Panc1 (cell line): Measurements from ENCODE around the gene WDR17. TPM values are rescaled to one million over a fixed set of nuclear protein-coding genes. Genes with fewer than 3 reads are reported as not detected.

ENCODE experiments used
- ATAC-seq: fragments of 200-7000 bp; cut with Tn5 transposase; 2 replicates; pipeline ENCODE4 v1.9.1; 2020; ENCODE audit warnings: mild to moderate bottlenecking, moderate library complexity
- BruUV-seq: library from RNA; stranded (reverse); fragments of 400-500 nt; replicated peaks from 2 replicates; lab custom pipeline; 2021; lab: Mats Ljungman, UMichigan
- CTCF ChIA-PET: fragments of 300-600 bp; sonication (Branson Sonifier 250); formaldehyde crosslinking; loops from one replicate; lab custom pipeline; 2022; ENCODE audit warnings: antibody characterized with exemption; lab: Charles Lee
- POLR2A ChIA-PET: fragments of 300-600 bp; sonication (Branson Sonifier 250); formaldehyde crosslinking; loops from one replicate; lab custom pipeline; 2022; ENCODE audit warnings: antibody characterized with exemption; lab: Charles Lee
- DNase-seq: peaks from one replicate; pipeline ENCODE4 v3.0.0-alpha.2; 2010; ENCODE audit warnings: low read depth, low spot score
- H3K27ac ChIP-seq: 2 replicates; pipeline ENCODE4 v1.5.1; 2011; ENCODE audit warnings: mild to moderate bottlenecking, low read length, inconsistent platforms
- H3K27me3 ChIP-seq: fragments of 200-500 bp; sonication (Bioruptor generic); 2 replicates; pipeline ENCODE4 v1.6.0; 2014; ENCODE audit warnings: low read length, inconsistent platforms; ENCODE audit not compliant: control insufficient read depth, insufficient read depth
- H3K36me3 ChIP-seq: fragments of 200-500 bp; sonication (Bioruptor generic); 2 replicates; pipeline ENCODE4 v1.5.1; 2014; ENCODE audit warnings: inconsistent platforms, mild to moderate bottlenecking, low read length, moderate library complexity; ENCODE audit not compliant: control insufficient read depth, insufficient read depth
- H3K4me1 ChIP-seq: 2 replicates; pipeline ENCODE4 v1.5.1; 2011; ENCODE audit warnings: inconsistent platforms, mild to moderate bottlenecking, low read length, moderate library complexity; ENCODE audit not compliant: control insufficient read depth, insufficient read depth
- H3K4me3 ChIP-seq, 2 experiments: 2 replicates each; pipeline ENCODE4 v1.5.1; 2011 to 2012; ENCODE audit warnings: low read depth in 2 of 2, low read length in 2 of 2, mild to moderate bottlenecking in 2 of 2, inconsistent platforms in 1 of 2, moderate library complexity in 1 of 2
- H3K9me3 ChIP-seq: fragments of 200-500 bp; sonication (Bioruptor generic); 2 replicates; pipeline ENCODE4 v1.5.1; 2014; ENCODE audit warnings: low read depth, mild to moderate bottlenecking, inconsistent platforms, low read length, moderate library complexity; ENCODE audit not compliant: control insufficient read depth, insufficient read depth
- POLR2AphosphoS5 ChIP-seq: IDR thresholded peaks from 2 replicates; pipeline ENCODE4 v1.6.1; 2012; ENCODE audit warnings: mild to moderate bottlenecking, low read depth, low read length, moderate library complexity
- REST ChIP-seq, 2 experiments: IDR thresholded peaks; 2 replicates each; pipeline ENCODE4 v1.6.1; 2011 to 2012; ENCODE audit warnings: low read depth in 2 of 2, control low read depth in 1 of 2, low read length in 1 of 2, mild to moderate bottlenecking in 1 of 2, moderate library complexity in 1 of 2; ENCODE audit not compliant: insufficient read depth in 1 of 2
- SIN3A ChIP-seq: IDR thresholded peaks from 2 replicates; pipeline ENCODE4 v1.6.1; 2012; ENCODE audit warnings: low read depth, mild to moderate bottlenecking, low read length, moderate library complexity, borderline replicate concordance; ENCODE audit not compliant: insufficient read depth
- TCF7L2 ChIP-seq: IDR thresholded peaks from 2 replicates; pipeline ENCODE4 v1.6.1; 2011; ENCODE audit warnings: mild to moderate bottlenecking, low read depth, low read length, inconsistent platforms
- in situ Hi-C: cut with HindIII; loops from 2 replicates; pipeline ENCODE4 v1.10.0; 2016; ENCODE audit warnings: low sequenced_read_pairs, low pct_unique_long_range_greater_than_20kb
- intact Hi-C: fragments of 100-400 bp; cut with micrococcal nuclease; formaldehyde crosslinking; loops from one replicate; pipeline ENCODE4 v1.10.0; 2022; ENCODE audit not compliant: unreplicated experiment
- total RNA-seq: library from RNA; stranded (reverse); gene quantifications from one replicate; pipeline ENCODE4 v1.2.1, GENCODE V29; 2021; ENCODE audit not compliant: unreplicated experiment
- TF ChIP-seq, protein P1 (sequence below): fragments of 450-650 bp; IDR thresholded peaks from 2 replicates; pipeline ENCODE4 v1.5.1; 2017; ENCODE audit warnings: mild to moderate bottlenecking

Gene WDR17
- total RNA-seq, 1 experiment from 2014 or later: 4.2 TPM

DNA sequence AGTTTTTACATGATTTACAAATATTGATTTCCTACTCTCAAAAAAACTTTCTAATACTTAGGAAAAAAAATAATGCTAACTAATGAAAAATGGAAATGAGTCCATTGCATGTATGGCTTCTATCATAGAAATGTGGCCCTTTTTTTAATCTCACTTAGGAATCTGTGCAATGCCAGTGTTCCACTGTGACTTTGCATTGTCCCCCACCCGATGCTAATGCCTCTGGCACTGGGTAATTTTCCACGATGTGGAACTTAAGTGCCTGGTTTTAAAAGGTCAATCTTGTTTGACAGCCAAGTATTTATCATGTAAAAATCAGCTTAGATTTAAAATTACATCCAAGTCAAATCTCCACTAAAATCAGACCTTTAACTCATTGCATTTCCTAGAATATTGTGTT is 76.6 kb downstream of the WDR17 start:
- CTCF ChIA-PET: no interaction called here

GRCh38 chr4:176149680-176150355 is 84.2 kb downstream of the WDR17 start:
- H3K4me1 ChIP-seq: no peaks in the 10 kb centered on the region
- in situ Hi-C loops (no loop called here), intact Hi-C loops (loop anchor here (2.0 kb wide), 1 partner anchor 191 kb away; no protein-coding TSS in a partner anchor)
- no peak for TF ChIP-seq REST (IDR thresholded peaks at IDR 0.05; ENCODE audit: insufficient read depth in 1 of 2, low read depth in 2 of 2, low read length in 1 of 2)
- TF ChIP-seq, protein P1, sequence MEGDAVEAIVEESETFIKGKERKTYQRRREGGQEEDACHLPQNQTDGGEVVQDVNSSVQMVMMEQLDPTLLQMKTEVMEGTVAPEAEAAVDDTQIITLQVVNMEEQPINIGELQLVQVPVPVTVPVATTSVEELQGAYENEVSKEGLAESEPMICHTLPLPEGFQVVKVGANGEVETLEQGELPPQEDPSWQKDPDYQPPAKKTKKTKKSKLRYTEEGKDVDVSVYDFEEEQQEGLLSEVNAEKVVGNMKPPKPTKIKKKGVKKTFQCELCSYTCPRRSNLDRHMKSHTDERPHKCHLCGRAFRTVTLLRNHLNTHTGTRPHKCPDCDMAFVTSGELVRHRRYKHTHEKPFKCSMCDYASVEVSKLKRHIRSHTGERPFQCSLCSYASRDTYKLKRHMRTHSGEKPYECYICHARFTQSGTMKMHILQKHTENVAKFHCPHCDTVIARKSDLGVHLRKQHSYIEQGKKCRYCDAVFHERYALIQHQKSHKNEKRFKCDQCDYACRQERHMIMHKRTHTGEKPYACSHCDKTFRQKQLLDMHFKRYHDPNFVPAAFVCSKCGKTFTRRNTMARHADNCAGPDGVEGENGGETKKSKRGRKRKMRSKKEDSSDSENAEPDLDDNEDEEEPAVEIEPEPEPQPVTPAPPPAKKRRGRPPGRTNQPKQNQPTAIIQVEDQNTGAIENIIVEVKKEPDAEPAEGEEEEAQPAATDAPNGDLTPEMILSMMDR: no peak
- TF ChIP-seq POLR2AphosphoS5: no peak
- no peak for TF ChIP-seq SIN3A
- TF ChIP-seq TCF7L2: no peak
- no peaks in the 10 kb centered on the region for H3K36me3 ChIP-seq
- DNase-seq (no peak), ATAC-seq (no peak)
- no peak overlapping the region for H3K4me3 ChIP-seq
- POLR2A ChIA-PET: no interaction called here
- no TSS peak for BruUV-seq
- H3K27ac ChIP-seq: no peak overlapping the region
- no peaks in the 10 kb centered on the region for H3K27me3 ChIP-seq
- CTCF ChIA-PET: interaction anchor here (1.2 kb wide), 1 partner anchor 128 kb away, joined by 3 read pairs; no protein-coding TSS in a partner anchor
- no peaks in the 10 kb centered on the region for H3K9me3 ChIP-seq

More for the DNA sequence above, 76.6 kb downstream of the WDR17 start:
- H3K4me1 ChIP-seq: no peaks in the 10 kb centered on the region
- no peaks in the 10 kb centered on the region for H3K9me3 ChIP-seq
- POLR2A ChIA-PET: no interaction called here
- TF ChIP-seq, protein P1: no peak
- no peak for TF ChIP-seq POLR2AphosphoS5
- no peak for TF ChIP-seq TCF7L2
- no peak for TF ChIP-seq REST (IDR thresholded peaks at IDR 0.05; ENCODE audit: insufficient read depth in 1 of 2, low read depth in 2 of 2, low read length in 1 of 2)
- TF ChIP-seq SIN3A: no peak
- no peak overlapping the region for H3K27ac ChIP-seq
- DNase-seq (no peak), ATAC-seq (no peak)
- in situ Hi-C loops: no loop called here
- no TSS peak for BruUV-seq
- no peaks in the 10 kb centered on the region for H3K36me3 ChIP-seq
- intact Hi-C loops: no loop called here
- H3K4me3 ChIP-seq: no peak overlapping the region
- no peaks in the 10 kb centered on the region for H3K27me3 ChIP-seq
